ENCODE measurements around the gene ZC3H12A.
A peak's percentile ranks its signal among the peaks of the same experiment; 100 is the strongest.
"Not testable (repeated sequence)": the region's sequence is repeated elsewhere in the genome, so short reads cannot be mapped to it uniquely, and the experiment has no call there.

ZC3H12A gene

DNA sequence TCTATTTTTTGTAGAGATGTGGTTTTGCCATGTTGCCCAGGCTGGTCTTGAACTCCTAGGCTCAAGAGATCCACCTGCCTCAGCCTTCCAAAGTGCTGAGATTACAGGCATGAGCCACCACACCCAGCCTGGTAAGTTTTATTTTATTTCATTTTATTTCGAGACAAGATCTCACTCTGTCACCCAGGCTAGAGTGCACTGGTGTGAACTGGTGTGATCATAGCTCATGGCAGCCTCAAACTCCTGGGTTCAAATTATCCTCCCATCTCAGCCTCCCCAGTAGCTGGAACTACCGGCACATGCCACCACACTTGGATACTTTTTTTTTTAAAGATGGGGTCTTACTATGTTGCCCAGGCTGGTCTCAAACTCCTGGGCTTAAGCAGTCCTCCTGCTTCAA lies 28.4 kb downstream of the ZC3H12A start:
- DNase-seq: not testable (repeated sequence)

- DNase-seq: no peak
These were observed 32.4 kb downstream of the ZC3H12A start for GRCh38 chr1:37506740-37507139.

DNA sequence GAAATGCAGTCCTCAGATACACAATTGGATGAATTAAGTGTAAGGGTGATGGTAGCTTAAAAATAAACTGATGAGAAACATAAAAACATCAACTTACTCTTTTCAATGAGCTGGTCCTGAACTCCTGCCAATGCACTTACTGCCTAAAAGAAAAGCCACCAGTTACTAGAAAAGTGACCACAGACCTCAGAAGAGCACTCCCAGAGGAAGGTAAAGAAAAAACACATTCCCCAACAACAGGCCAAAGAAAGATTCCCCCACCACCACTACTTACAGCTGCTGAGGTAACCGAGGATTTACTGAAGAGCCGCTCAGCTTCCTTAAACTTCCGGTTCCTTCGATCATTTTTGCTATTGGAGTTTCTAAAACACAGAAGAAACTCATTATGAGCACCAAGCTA lies 34.8 kb downstream of the ZC3H12A start:
- DNase-seq: no peak

DNA sequence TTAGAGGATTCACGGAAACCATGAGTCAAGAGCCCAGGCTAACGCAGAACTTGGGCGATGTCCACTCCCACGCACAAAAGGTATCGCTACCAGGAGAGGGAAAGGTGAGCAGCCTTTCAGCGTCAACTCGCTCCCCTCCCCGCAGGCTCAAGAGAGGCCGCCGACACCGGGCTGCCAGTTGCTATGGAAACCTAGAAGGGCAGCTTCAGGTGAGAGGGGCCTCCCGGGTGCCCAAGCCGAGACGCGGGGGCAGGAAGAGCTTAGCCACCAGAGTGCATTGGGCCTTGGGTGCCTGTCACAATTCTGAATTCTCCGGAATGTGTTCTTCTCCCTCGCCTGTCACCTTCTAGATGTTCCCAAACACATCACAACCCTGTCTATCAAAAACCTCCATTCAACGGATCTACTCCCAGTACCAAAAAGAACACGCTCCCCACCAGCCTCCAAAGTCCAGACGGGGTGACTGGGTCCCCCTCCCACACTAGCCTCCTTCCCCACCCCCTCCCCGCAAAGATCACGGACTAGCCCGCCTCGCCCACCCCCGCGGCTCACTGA lies 39.5 kb downstream of the ZC3H12A start:
- DNase-seq: peak; percentile 6 to 40 (median 28)

DNA sequence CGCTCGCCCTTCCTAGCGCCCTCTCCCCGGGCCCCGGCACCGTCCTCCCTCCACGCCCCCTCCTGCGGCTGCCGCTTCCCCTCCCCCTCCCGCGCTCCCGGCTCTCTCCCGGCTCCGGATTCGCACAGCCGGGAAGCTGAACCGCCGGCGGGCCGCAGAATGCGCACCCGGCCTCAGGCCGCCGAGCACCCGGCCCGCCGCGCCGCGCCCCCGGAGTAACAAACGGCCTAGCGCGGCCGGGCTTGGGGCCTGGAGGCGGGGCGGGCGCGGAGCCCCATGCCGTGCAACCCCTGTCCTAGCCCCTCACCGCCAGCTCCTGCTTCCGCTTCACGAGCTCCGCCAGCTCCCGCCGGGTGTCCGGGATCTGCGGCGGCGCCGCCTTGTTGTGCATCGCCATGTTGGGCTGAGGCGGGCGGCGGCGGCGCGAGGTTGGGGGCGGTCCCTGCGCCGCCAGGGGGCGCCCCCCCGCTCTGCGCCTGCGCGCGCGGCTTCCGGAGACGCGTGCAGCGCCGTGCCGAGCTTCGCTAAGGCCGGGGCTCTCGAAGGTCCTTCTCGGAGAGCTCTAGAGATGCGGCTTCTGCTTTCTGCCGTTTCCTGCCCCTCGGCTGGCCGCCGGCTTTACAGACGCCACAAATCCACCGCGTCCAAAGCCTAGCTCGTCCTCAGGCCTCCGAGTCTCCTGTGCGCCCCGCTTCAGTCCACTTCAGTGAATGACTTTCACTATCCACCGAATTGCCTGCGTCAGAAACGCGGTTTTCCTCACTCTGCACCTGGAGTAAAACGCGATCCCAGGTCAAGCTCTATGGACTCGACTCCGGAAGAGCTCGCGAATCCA lies 40.2 kb downstream of the ZC3H12A start, which contains the start of gene MEAF6:
MEAF6 (minus strand) TSS at position 417 of the 835 bp plus-strand sequence; CDS start at position 397, 20 bp downstream.
- DNase-seq: peak; percentile 74 to 90 (median 80)

DNA sequence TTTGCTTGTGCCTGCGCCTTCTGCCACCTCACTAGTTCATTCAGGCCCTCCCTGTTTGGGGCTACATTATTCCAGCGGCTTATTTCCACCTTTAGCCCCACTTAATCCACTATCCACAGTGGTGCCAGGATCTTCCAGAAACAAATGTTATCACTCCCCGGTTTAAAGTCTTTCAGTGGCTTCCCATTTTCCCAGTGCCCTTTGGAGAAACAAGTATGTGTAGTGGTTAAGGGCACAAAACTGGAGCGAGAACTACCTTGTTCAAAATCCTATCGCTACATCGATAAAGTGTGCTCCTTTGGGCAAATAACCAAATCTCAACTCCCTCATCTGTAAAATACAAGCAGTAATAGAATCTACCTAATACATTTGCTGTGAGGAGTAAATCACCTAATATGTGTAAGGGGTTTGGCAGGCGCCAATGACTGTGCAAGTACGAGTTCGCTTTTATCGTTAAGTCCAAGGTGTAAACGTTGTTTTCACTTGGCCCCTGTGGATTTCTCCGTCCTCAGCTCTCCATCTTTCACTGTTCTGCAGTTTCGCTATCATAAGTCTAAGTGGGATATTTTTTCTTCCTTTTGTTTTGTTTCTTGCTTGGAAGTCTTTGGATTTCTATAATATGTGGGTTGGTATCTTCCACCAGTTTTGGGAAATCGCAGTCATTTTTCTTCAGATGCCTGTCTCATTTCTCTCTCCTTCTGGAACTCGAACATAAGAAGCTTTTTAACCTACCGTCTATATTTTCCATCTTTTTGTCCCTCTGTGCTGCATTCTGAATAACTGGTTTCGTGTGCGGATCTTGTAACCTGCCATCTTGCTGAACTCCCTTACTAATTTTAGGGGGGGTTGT lies 41.0 kb downstream of the ZC3H12A start:
- no peak for DNase-seq

- DNase-seq: no peak
These were observed 43.2 kb downstream of the ZC3H12A start for GRCh38 chr1:37517569-37517968.

- not testable (repeated sequence) for DNase-seq
These were observed 43.9 kb downstream of the ZC3H12A start for GRCh38 chr1:37518241-37518640.

GRCh38 chr1:37518929-37519328 lies 44.5 kb downstream of the ZC3H12A start:
- DNase-seq: peak; percentile 20 to 58 (median 44)

DNA sequence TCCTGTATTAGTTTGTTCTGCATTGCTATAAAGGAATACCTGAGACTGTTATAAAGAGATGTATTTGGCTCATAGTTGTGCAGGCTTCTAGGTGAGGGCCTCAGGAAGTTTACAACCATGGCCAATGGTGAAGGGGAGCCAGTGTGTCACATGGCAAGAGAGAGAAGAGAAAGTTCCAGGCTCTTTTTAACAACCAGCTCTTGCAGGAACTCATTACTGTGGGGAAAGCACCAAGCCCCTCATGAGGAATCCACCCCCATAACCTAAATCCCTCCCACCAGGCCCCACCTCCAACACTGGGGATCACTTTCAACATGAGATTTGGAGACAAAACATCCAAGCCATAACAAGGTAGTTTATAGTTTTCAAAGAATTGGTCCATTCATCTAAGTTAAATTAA lies 45.2 kb downstream of the ZC3H12A start:
- DNase-seq: peak in 1 of 6 experiments; percentile 4

GRCh38 chr1:37529888-37530287 lies 55.5 kb downstream of the ZC3H12A start:
- DNase-seq: not testable (repeated sequence)

DNA sequence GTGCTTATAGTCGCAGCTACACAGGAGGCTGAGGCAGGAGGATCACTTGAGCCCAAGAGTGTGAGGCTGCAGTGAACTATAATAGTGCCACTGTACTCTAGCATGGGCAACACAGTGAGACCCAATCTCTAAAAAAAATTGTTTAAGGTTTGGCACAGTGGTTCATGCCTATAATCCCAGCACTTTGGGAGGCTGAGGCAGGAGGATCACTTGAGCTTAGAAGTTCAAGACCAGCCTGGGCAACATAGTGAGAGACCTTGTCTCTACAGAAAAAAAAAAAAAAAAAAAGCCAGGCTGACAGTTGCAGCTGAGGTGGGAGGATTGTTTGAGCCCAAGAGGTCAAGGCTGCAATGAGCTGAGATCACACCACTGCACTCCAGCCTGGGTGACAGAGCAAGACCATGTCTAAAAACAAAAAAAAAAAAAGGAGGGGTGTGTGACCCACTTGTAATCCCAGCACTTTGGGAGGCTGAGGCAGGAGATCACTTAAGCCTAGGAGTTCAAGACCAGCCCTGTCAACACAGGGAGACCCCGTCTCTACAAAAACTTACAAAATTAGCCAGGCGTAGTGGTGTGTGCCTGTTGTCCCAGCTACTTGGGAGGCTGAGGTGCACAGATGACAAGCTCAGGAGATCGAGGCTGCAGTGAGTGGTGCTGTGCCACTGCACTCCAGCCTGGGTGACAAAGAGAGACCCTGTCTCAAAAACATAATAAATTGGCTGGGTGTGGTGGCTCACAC lies 58.2 kb downstream of the ZC3H12A start:
- DNase-seq: not testable (repeated sequence)

GRCh38 chr1:37533317-37534093 lies 59.1 kb downstream of the ZC3H12A start:
- no peak for DNase-seq
